Suppressor macrophage (primary cell): ENCODE results near the gene MAPK11.
A peak's percentile ranks its signal among the peaks of the same experiment; 100 is the strongest.

Source experiments
- DNase-seq, 4 experiments: peaks; one replicate each; pipeline ENCODE4 v3.0.0-alpha.2; 2020 to 2022

The MAPK11 gene

GRCh38 chr22:50260434-50260800 is 9.8 kb downstream of the MAPK11 start:
- DNase-seq = no peak

- no peak for DNase-seq
Measured at GRCh38 chr22:50259302-50259701, 10.9 kb downstream of the MAPK11 start.

GRCh38 chr22:50258361-50259292 is 11.6 kb downstream of the MAPK11 start:
- no peak for DNase-seq

GRCh38 chr22:50257451-50258360 is 12.5 kb downstream of the MAPK11 start:
- DNase-seq = no peak

- DNase-seq = no peak
Measured at GRCh38 chr22:50257041-50257440, 13.1 kb downstream of the MAPK11 start.

- no peak for DNase-seq
Measured at GRCh38 chr22:50256258-50256862, 13.8 kb downstream of the MAPK11 start.

- DNase-seq = no peak
Measured at GRCh38 chr22:50255607-50256006, 14.6 kb downstream of the MAPK11 start.

GRCh38 chr22:50255099-50255498 is 15.1 kb downstream of the MAPK11 start:
- DNase-seq = no peak

GRCh38 chr22:50253941-50254340 is 16.2 kb downstream of the MAPK11 start:
- DNase-seq = no peak

GRCh38 chr22:50253046-50253915 is 16.9 kb downstream of the MAPK11 start:
- DNase-seq = no peak

- peak; percentile 74 to 86 (median 79) for DNase-seq
Measured at GRCh38 chr22:50252082-50253045, 17.8 kb downstream of the MAPK11 start.

GRCh38 chr22:50251477-50252081 is 18.6 kb downstream of the MAPK11 start:
- no peak for DNase-seq

GRCh38 chr22:50250555-50251476 is 19.4 kb downstream of the MAPK11 start, which contains the start of gene HDAC10:
Gene HDAC10, minus strand, starts transcription at chr22:50251265. Its CDS starts 233 bp downstream, at chr22:50251032.
- DNase-seq = peak; percentile 87 to 97 (median 93)

GRCh38 chr22:50250249-50250554 is 20.0 kb downstream of the MAPK11 start:
- no peak for DNase-seq

- no peak for DNase-seq
Measured at GRCh38 chr22:50249341-50250248, 20.6 kb downstream of the MAPK11 start.

GRCh38 chr22:50248196-50249081 is 21.7 kb downstream of the MAPK11 start:
- no peak for DNase-seq

GRCh38 chr22:50247748-50248147 is 22.4 kb downstream of the MAPK11 start:
- DNase-seq = peak in 3 of 4 experiments; percentile 18 to 43 (median 39)
